T-helper 2 cell treated with Interferon-gamma antibody and Interleukin-4, amounts not matched to agents 5 μg/mL and 100 μg/mL, for 36 hours (primary cell): ENCODE data around the gene ATP6V0A4.

Source experiments
- DNase-seq: peaks from one replicate; pipeline ENCODE4 v3.0.0; 2021; ENCODE audit warnings: low spot score
- H3K27ac Mint-ChIP-seq: one replicate; pipeline ENCODE4 v1.8.0; 2021; ENCODE audit warnings: mild to moderate bottlenecking, mixed read lengths
- H3K27me3 Mint-ChIP-seq: one replicate; pipeline ENCODE4 v1.8.0; 2021; ENCODE audit warnings: low read depth, mixed read lengths
- H3K36me3 Mint-ChIP-seq: one replicate; pipeline ENCODE4 v1.8.0; 2021; ENCODE audit warnings: low read depth, mixed read lengths
- H3K4me1 Mint-ChIP-seq: one replicate; pipeline ENCODE4 v1.8.0; 2021; ENCODE audit warnings: low read depth, mixed read lengths
- H3K4me3 Mint-ChIP-seq: one replicate; pipeline ENCODE4 v1.8.0; 2022; ENCODE audit warnings: mild to moderate bottlenecking, moderate library complexity, mixed read lengths
- H3K9me3 Mint-ChIP-seq: one replicate; pipeline ENCODE4 v1.8.0; 2021; ENCODE audit warnings: mixed read lengths

ATP6V0A4 gene

GRCh38 chr7:138796038-138796615 lies 1.9 kb downstream of the ATP6V0A4 start:
- DNase-seq: no peak
- H3K4me3 Mint-ChIP-seq: no peak overlapping the region
- H3K36me3 Mint-ChIP-seq: no peaks in the 10 kb centered on the region
- H3K27me3 Mint-ChIP-seq: peaks cover 21% of the 10 kb centered on the region
- no peak overlapping the region for H3K27ac Mint-ChIP-seq
- H3K4me1 Mint-ChIP-seq: no peaks in the 10 kb centered on the region
- H3K9me3 Mint-ChIP-seq: no peaks in the 10 kb centered on the region

- H3K4me1 Mint-ChIP-seq: no peaks in the 10 kb centered on the region
- H3K9me3 Mint-ChIP-seq: peaks cover 11% of the 10 kb centered on the region
- no peaks in the 10 kb centered on the region for H3K36me3 Mint-ChIP-seq
- no peak overlapping the region for H3K27ac Mint-ChIP-seq
- no peak for DNase-seq
- H3K27me3 Mint-ChIP-seq: peaks cover 14% of the 10 kb centered on the region
- H3K4me3 Mint-ChIP-seq: no peak overlapping the region
These were observed 12.2 kb downstream of the ATP6V0A4 start for GRCh38 chr7:138785587-138786437.

DNA sequence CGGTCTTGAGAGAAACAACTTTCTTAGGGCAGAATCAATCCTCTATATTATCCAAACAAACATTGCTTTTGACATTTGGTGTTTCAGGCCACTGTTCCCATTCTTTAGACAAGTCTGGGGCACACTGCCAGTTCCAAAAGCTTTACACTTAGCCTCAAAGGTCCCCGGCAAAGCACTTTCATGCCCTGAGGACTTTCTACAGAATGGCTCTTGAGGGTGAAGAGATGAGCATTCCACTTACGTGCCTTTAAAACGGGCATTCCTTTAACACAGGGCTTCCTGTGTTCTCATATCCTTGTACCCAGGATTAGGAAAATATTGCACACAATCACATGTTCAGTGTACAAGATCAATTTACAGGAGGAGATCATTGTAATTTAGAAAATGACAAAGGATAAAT lies 13.3 kb downstream of the ATP6V0A4 start:
- Mint-ChIP-seq H3K27ac (no peak overlapping the region), H3K36me3 (no peaks in the 10 kb centered on the region), H3K27me3 (peaks cover 12% of the 10 kb centered on the region), H3K9me3 (peaks cover 11% of the 10 kb centered on the region), H3K4me1 (no peaks in the 10 kb centered on the region), H3K4me3 (no peak overlapping the region)
- no peak for DNase-seq

DNA sequence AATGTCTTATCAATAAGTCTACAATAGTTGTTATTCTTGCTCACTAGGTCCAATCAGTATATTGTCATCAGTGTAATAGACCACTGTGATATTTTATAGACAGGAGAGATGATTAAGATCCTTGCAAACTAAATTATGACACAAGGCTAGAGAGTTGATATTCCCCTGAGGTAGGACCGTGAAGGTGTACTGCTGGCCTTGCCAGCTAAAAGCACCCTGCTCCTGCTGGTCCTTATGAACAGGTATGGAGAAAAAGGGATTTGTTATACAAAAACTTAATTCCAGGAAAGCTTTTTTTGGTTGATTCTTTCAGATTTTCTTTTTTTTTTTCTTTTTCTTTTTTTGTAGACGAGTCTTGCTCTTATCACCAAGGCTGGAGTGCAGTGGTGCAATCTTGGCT lies 17.0 kb downstream of the ATP6V0A4 start:
- no peaks in the 10 kb centered on the region for H3K4me1 Mint-ChIP-seq

GRCh38 chr7:138776166-138776833 lies 21.7 kb downstream of the ATP6V0A4 start:
- DNase-seq: no peak
- no peak overlapping the region for H3K27ac Mint-ChIP-seq
- H3K4me1 Mint-ChIP-seq: no peaks in the 10 kb centered on the region
- H3K4me3 Mint-ChIP-seq: no peak overlapping the region
- H3K9me3 Mint-ChIP-seq: no peaks in the 10 kb centered on the region
- no peaks in the 10 kb centered on the region for H3K36me3 Mint-ChIP-seq
- H3K27me3 Mint-ChIP-seq: peaks cover 2% of the 10 kb centered on the region

More for the DNA sequence above, 17.0 kb downstream of the ATP6V0A4 start:
- no peak overlapping the region for H3K27ac Mint-ChIP-seq
- H3K36me3 Mint-ChIP-seq: no peaks in the 10 kb centered on the region
- no peak for DNase-seq
- H3K27me3 Mint-ChIP-seq: peaks cover 12% of the 10 kb centered on the region
- no peaks in the 10 kb centered on the region for H3K9me3 Mint-ChIP-seq
- no peak overlapping the region for H3K4me3 Mint-ChIP-seq

- H3K27ac Mint-ChIP-seq: no peak overlapping the region
- no peaks in the 10 kb centered on the region for H3K9me3 Mint-ChIP-seq
- H3K27me3 Mint-ChIP-seq: peaks cover 7% of the 10 kb centered on the region
- no peaks in the 10 kb centered on the region for H3K36me3 Mint-ChIP-seq
- H3K4me3 Mint-ChIP-seq: no peak overlapping the region
- DNase-seq: no peak
- no peaks in the 10 kb centered on the region for H3K4me1 Mint-ChIP-seq
These were observed 24.2 kb downstream of the ATP6V0A4 start for GRCh38 chr7:138773817-138774216.

- no peak overlapping the region for H3K4me3 Mint-ChIP-seq
- no peak for DNase-seq
- H3K36me3 Mint-ChIP-seq: no peaks in the 10 kb centered on the region
These were observed 24.8 kb downstream of the ATP6V0A4 start for GRCh38 chr7:138773176-138773575.

DNA sequence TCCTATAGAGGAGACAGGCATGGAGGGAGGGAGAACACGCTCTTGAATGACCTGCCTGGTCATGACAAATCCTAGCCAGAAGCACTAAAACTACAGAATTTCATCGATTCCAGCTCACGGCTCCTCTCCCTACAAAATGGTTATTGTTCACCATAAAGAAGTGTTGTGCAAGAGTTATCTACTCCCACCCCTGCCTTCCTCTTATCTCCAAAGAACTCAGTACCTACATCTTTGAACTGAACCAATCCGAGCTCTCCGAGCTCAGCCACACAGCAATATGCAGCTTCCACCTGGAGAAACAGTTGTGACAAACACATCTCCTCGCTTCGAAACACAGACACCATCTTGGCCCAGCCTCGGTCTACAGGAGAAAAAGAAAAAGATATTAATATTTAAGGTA lies 27.1 kb downstream of the ATP6V0A4 start:
- Mint-ChIP-seq H3K27ac (no peak overlapping the region), H3K36me3 (no peaks in the 10 kb centered on the region), H3K27me3 (peaks cover 7% of the 10 kb centered on the region), H3K9me3 (no peaks in the 10 kb centered on the region), H3K4me1 (no peaks in the 10 kb centered on the region), H3K4me3 (no peak overlapping the region)
- no peak for DNase-seq

More at GRCh38 chr7:138773176-138773575, 24.8 kb downstream of the ATP6V0A4 start:
- Mint-ChIP-seq H3K27me3 (peaks cover 7% of the 10 kb centered on the region), H3K27ac (no peak overlapping the region), H3K4me1 (no peaks in the 10 kb centered on the region), H3K9me3 (no peaks in the 10 kb centered on the region)

- H3K9me3 Mint-ChIP-seq: no peaks in the 10 kb centered on the region
- no peak overlapping the region for H3K27ac Mint-ChIP-seq
These were observed 29.8 kb downstream of the ATP6V0A4 start for GRCh38 chr7:138768241-138768640.

GRCh38 chr7:138756591-138757242 lies 41.3 kb downstream of the ATP6V0A4 start:
- peaks cover 23% of the 10 kb centered on the region for H3K4me1 Mint-ChIP-seq
- no peak overlapping the region for H3K27ac Mint-ChIP-seq
- no peaks in the 10 kb centered on the region for H3K9me3 Mint-ChIP-seq
- no peak overlapping the region for H3K4me3 Mint-ChIP-seq
- H3K36me3 Mint-ChIP-seq: no peaks in the 10 kb centered on the region
- DNase-seq: no peak
- no peaks in the 10 kb centered on the region for H3K27me3 Mint-ChIP-seq

More at GRCh38 chr7:138768241-138768640, 29.8 kb downstream of the ATP6V0A4 start:
- no peaks in the 10 kb centered on the region for H3K4me1 Mint-ChIP-seq
- no peak overlapping the region for H3K4me3 Mint-ChIP-seq
- H3K36me3 Mint-ChIP-seq: no peaks in the 10 kb centered on the region
- DNase-seq: no peak
- H3K27me3 Mint-ChIP-seq: peaks cover 4% of the 10 kb centered on the region

DNA sequence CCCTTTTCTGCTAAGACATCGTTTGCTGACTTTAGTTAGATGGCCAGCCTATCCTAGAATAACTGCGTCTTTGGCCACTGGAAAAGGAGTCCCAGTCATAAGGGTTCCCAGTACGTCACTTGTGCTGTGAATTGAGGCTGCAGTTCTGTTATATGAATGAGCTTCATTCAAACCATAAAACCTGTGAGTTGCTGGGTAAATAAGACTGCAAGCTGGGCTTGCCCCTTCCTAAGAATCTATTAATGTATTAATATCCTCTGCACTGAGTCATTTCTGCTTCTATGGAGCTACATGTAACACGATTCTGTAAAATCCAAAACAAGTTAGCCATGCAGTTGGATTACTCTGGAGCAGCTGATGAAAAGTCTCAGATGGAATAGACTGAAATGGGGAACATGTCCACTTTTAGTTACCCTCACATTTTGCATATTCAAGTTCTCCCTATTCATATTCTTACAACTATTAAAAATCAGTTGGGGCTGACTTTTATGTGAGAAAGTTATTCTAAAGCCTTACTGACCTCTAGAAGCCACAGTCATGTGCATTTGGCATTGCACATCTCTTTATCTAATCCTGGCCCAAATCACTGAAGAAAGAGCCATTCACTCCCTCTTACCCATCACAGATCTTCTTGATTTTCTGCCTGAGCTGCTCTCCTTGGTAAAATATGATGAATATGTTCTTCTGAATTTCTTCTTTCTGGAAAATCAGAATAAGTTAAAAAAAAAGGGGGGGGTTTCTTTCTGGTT lies 42.0 kb downstream of the ATP6V0A4 start:
- no peak overlapping the region for H3K27ac Mint-ChIP-seq
- H3K27me3 Mint-ChIP-seq: no peaks in the 10 kb centered on the region
- no peaks in the 10 kb centered on the region for H3K36me3 Mint-ChIP-seq
- DNase-seq: no peak
- no peak overlapping the region for H3K4me3 Mint-ChIP-seq
- no peaks in the 10 kb centered on the region for H3K9me3 Mint-ChIP-seq
- peaks cover 26% of the 10 kb centered on the region for H3K4me1 Mint-ChIP-seq

GRCh38 chr7:138755331-138755747 lies 42.7 kb downstream of the ATP6V0A4 start:
- no peak for DNase-seq
- Mint-ChIP-seq H3K4me3 (no peak overlapping the region), H3K27me3 (no peaks in the 10 kb centered on the region), H3K27ac (no peak overlapping the region), H3K36me3 (no peaks in the 10 kb centered on the region), H3K9me3 (no peaks in the 10 kb centered on the region), H3K4me1 (peaks cover 29% of the 10 kb centered on the region)

- no peaks in the 10 kb centered on the region for H3K36me3 Mint-ChIP-seq
- H3K4me1 Mint-ChIP-seq: peaks cover 42% of the 10 kb centered on the region
- peaks cover 3% of the 10 kb centered on the region for H3K27me3 Mint-ChIP-seq
- peak overlapping the region; percentile 87 for H3K27ac Mint-ChIP-seq
- H3K9me3 Mint-ChIP-seq: no peaks in the 10 kb centered on the region
- no peak for DNase-seq
- peak overlapping the region; percentile 55 for H3K4me3 Mint-ChIP-seq
These were observed 44.4 kb downstream of the ATP6V0A4 start for GRCh38 chr7:138753610-138754009.
